GM19438 (cell line): ENCODE data around the gene ELFN2.

Source experiments
- ATAC-seq: cut with Tn5 transposase; IDR thresholded peaks from one replicate; pipeline ENCODE4 v1.9.1; 2021; ENCODE audit warnings: low read depth; ENCODE audit not compliant: unreplicated experiment

Gene ELFN2

DNA sequence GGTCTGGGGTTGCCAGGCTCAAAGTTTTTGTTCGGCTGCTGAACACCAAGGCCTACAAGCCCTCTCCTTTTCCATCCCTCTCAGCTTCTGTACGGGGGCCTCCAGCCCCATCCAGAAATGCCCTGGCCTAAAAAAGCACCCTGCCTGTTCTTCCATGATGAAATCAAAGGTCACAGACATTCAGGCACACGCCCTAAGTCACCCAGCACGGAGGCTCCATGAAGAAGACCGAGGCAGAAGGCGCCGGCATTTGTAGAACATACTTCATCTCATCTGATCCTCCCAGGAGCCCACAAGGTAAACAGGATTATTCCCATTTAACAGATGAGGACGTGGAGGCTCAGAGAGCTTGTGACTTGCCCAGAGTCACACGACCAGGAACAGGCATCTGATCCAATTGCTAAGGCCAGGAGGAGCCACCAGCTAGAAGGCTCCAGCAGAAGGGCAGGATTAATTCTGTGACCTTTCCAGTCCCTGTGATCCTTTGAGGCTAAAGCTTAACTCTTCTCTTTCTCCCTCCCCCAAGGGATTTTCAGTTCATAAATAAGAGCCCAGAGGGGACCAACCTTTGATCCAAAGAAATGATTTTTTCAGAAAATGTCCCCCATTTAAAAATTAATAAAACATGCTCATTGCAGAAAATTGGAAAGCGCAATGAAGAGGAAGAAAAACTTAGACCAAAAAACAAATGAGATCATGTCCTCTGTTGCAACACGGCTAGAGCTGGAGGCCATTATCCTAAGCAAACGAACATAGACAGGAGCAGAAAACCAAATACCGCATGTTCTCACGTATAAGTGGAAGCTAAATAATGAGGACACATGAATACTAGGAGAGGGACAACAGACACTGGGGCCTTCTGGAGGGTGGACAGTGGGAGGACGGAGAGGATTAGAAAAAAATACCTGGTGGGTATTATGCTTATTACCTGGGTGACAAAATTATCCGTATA lies 106.3 kb downstream of the ELFN2 start:
- ATAC-seq, result no peak

DNA sequence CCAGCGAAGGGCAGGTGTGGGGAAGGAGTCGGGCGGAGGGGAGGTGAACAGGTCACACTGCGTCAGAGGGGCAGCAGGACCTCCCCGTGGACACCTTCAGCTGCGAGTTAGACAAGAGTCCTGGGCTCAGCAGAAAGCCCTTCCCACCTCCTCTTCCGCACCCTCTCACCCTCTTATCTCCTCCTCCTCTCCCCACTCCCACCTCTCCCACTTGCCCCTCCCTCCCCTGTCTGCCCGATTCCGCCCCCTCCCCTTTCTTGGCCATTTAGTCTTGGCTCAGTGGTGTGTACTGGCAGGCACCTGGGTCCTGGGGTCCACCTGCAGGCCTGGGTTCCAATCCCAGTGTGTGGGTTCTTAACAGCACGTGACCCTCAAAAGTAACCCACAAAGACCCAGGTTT lies 107.8 kb downstream of the ELFN2 start:
- ATAC-seq, result no peak

DNA sequence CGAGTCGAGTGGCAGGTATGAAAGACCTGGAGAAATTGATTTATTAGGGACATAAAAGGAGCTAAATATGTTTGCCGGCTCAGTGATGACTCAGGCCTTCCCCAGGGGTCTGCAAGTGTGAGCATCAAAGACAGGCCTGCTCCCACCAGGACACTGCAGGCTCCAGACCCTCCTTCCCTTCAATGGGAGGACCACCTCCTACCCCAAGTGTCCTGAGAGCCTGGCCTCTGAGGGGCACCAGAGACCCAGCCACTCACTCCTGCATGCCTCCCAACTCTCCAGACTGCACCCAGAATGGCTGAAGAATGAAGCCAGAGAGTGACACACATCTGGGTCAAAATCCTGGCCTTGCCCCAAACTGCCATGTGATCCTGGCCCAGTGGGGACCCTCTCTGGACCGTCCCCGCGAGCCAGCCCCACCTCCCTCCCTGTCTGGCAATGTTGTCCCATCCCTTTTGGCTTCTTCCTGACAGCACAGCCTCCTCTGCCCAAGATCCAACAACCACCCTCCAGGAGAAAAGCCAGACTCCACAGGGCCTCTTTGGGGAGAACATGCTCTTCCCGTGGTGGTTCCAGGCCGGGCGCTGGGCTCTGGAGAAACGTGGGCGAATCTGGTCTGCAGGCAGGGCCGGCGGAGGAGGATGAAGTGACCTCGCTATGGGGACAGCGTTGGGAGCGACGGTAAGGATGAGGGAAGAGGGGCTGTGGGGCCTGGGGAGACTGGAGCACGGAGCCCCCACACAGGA lies 108.7 kb downstream of the ELFN2 start:
- ATAC-seq, result no peak
